Measurements from ENCODE around the gene UNC5A. TPM values are rescaled to one million over a fixed set of nuclear protein-coding genes. Genes with fewer than 3 reads are reported as not detected.

Gene UNC5A
- total RNA-seq, 1 donor from 2014 or later, result not detected

GRCh38 chr5:176899296-176899891 lies 89.0 kb downstream of the UNC5A start, which contains the start of gene HK3:
TSS of gene HK3 (minus strand) at chr5:176899346. CDS start at chr5:176896159, 3,187 bp downstream.
- H3K27me3 Mint-ChIP-seq (ENCODE audit: unreplicated experiment), result peaks cover under 1% of the 10 kb centered on the region
- no peak for DNase-seq (ENCODE audit: extremely low spot score, unreplicated experiment)
- TF ChIP-seq CTCF (IDR thresholded peaks at IDR 0.05), result no peak
- peaks cover 24% of the 10 kb centered on the region for H3K36me3 Mint-ChIP-seq (ENCODE audit: unreplicated experiment)
- no peaks in the 10 kb centered on the region for H3K9me3 Mint-ChIP-seq (ENCODE audit: unreplicated experiment)
- H3K4me3 Mint-ChIP-seq (ENCODE audit: unreplicated experiment), result no peak within 1 kb of the TSS
- no peak within 1 kb of the TSS for H3K27ac Mint-ChIP-seq (ENCODE audit: unreplicated experiment)
- no peaks in the 10 kb centered on the region for H3K4me1 Mint-ChIP-seq (ENCODE audit: unreplicated experiment)

- peaks cover 29% of the 10 kb centered on the region for H3K36me3 Mint-ChIP-seq (ENCODE audit: unreplicated experiment)
- TF ChIP-seq CTCF (IDR thresholded peaks at IDR 0.05), result no peak
- no peaks in the 10 kb centered on the region for H3K9me3 Mint-ChIP-seq (ENCODE audit: unreplicated experiment)
- no peaks in the 10 kb centered on the region for H3K27me3 Mint-ChIP-seq (ENCODE audit: unreplicated experiment)
- H3K4me3 Mint-ChIP-seq (ENCODE audit: unreplicated experiment), result no peak overlapping the region
- DNase-seq (ENCODE audit: extremely low spot score, unreplicated experiment), result no peak
- H3K27ac Mint-ChIP-seq (ENCODE audit: unreplicated experiment), result no peak overlapping the region
- no peaks in the 10 kb centered on the region for H3K4me1 Mint-ChIP-seq (ENCODE audit: unreplicated experiment)
Observed at GRCh38 chr5:176899946-176900779, 89.8 kb downstream of the UNC5A start.

GRCh38 chr5:176900780-176901204 lies 90.4 kb downstream of the UNC5A start:
- H3K36me3 Mint-ChIP-seq (ENCODE audit: unreplicated experiment), result peaks cover 35% of the 10 kb centered on the region

GRCh38 chr5:176901260-176902101 lies 91.1 kb downstream of the UNC5A start:
- TF ChIP-seq CTCF (IDR thresholded peaks at IDR 0.05), result no peak
- Mint-ChIP-seq H3K4me1 (ENCODE audit: unreplicated experiment) (no peaks in the 10 kb centered on the region), H3K4me3 (ENCODE audit: unreplicated experiment) (no peak overlapping the region), H3K27me3 (ENCODE audit: unreplicated experiment) (no peaks in the 10 kb centered on the region), H3K9me3 (ENCODE audit: unreplicated experiment) (no peaks in the 10 kb centered on the region), H3K36me3 (ENCODE audit: unreplicated experiment) (peaks cover 39% of the 10 kb centered on the region), H3K27ac (ENCODE audit: unreplicated experiment) (no peak overlapping the region)
- no peak for DNase-seq (ENCODE audit: extremely low spot score, unreplicated experiment)

More at GRCh38 chr5:176900780-176901204, 90.4 kb downstream of the UNC5A start:
- Mint-ChIP-seq H3K4me3 (ENCODE audit: unreplicated experiment) (no peak overlapping the region), H3K27me3 (ENCODE audit: unreplicated experiment) (no peaks in the 10 kb centered on the region), H3K27ac (ENCODE audit: unreplicated experiment) (no peak overlapping the region), H3K9me3 (ENCODE audit: unreplicated experiment) (no peaks in the 10 kb centered on the region), H3K4me1 (ENCODE audit: unreplicated experiment) (no peaks in the 10 kb centered on the region)
- DNase-seq (ENCODE audit: extremely low spot score, unreplicated experiment), result no peak
- no peak for TF ChIP-seq CTCF (IDR thresholded peaks at IDR 0.05)

Data from osteocyte (in vitro differentiated cells).